ENCODE results near the gene NCOR2. TPM values are rescaled to one million over a fixed set of nuclear protein-coding genes. Genes with fewer than 3 reads are reported as not detected.
A peak's percentile ranks its signal among the peaks of the same experiment; 100 is the strongest.

The NCOR2 gene
- 100 to 1,000 TPM; 117 to 154 TPM for total RNA-seq
- long read RNA-seq, partial matches to known transcripts = 15 of 19 reads
- long read RNA-seq, other reads (novel, unspliced or antisense) = 4 of 19 reads

DNA sequence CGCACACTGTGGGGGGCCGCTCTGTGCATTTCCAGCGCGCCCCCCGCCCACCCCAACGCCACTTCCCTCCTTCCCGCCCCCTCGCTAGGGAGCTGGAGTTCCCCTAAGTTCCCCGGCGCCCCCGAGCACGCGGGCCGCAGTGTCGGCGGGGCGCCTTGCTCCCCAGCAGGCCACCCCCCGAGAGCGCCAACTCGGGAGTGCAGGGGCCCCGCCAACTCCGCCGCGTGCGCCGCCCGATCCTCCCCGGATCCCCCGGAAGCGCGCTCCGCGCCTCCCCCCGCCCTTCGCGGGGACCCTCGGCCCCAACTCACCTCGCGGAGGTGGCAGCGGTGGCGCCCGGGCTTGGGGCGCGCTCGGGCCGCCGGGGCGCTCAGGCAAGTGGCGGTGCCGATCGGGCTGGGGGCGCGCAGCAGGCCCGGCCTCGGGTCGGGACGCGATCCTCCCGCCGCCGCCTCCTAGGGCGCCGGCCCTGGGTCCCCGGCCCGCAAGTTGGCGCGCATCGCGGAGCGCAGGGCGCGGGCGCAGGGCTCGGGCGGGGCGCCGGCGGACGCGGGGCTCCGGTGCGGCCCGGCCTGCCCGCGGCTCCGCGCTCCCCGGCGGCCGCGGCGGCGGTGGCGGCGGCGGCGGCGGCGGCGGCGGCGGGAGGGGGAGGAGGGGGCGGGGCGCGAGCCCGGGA is at the start of gene NCOR2:
NCOR2 (minus strand) TSS at position 616 of the 676 bp plus-strand sequence. CDS start 72,361 bp downstream, outside the sequence.
- intact Hi-C loops (cut with DNase I) = loop anchor here (5.0 to 10.0 kb wide), 6 partner anchors 45 to 200 kb away; no protein-coding TSS in a partner anchor
- no peak for DNase-seq
- peak; percentile 0 to 2 for ATAC-seq

DNA sequence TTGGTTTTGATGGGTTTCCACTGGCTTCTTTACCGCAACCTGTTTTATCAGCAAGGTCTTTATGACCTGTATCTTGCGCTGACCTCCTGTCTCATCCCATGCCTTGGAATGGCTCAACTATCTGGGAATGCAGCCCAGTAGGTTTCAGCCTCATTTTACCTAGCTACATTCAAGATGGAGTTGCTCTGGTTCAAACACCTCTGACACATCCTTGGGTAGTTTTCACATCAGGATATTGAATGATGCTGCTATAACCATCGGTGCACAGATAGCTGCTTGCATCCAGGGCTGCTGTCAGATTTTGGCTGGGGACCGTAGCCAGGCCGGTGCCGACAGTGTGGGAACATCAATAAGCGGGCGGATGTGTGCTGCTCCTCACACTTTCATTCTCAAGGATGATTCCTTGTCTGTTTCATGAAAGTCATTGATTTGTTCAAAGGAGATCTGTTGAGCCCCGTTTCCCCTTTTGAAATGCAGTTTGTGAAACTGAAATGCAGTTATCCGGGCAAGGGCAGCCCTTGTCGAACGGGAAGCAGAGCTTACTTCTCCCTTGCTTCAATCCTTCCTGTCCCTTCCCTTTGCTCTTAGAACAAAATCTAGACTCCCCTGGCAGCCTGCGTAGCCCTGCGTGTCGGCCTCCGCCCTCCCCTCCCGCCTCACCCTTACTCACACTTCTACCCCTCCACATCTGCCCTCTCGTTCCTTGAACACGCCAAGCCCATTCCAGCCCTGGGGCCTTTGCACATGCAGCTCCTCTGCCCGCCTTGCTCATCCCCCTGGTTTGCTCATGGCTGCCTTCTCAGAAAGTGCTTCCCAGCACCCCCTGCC is 49.2 kb upstream of the NCOR2 start:
- ATAC-seq (peak in 1 of 2 donors; percentile 7), DNase-seq (no peak)
- intact Hi-C loops (cut with DNase I) = no loop called here

DNA sequence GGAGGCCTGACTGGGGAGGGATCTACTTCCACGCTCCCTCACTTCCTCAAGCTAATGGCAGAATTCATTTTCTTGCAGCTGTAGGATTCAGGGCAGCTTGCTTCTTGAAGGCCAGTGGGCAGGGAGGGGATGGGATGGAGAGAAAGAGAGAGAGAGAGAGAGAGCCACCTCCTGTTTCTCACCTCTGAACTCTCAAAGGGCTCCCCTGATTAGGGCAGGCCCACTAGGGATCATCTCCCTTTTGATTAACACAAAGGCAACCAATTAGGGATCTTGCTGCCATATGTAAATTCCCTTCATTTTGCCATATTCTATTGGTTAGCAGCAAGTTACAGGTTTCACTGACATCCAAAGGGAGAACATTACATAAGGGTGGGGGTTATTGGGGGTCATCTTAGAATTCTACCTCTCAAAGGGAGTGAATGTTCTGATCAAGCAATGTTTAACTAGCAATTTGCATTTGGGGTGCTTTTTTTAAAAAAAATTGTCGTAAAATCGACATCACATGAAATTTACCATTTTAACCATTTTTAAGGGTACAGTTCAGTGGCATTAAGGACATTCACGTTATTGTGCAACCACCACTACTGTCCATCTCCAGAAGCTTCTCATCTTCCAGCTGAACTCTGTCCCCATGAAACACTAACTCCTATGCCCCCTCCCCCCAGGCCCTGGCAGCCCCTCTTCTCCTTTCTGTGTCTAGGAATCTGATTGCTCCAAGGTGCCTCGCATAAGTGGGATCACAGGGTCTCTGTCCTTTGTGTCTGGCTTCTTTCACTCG is 47.3 kb upstream of the NCOR2 start:
- ATAC-seq = no peak
- no peak for DNase-seq
- intact Hi-C loops (cut with DNase I) = no loop called here

DNA sequence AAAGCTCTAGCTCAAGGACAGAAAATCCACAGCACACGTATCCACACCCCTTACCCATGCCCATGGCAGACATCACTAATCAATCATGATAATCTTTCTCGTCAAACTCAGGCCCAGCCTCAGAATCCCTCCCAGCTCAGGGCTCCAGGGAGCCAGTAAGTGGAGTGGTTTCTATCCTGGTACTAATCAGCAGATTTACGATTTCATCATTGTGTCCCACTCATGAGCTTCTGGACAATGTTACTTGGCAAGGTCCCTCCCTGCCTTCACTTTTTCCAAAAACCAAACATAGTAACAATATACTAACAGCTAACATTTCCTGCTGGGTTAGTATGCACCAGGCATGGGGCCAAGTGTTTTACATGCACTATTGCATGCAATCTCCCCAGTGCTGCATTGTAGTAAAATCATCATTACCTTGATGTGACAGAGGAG is 45.8 kb upstream of the NCOR2 start:
- no peak for DNase-seq
- no peak for ATAC-seq
- intact Hi-C loops (cut with DNase I) = no loop called here

DNA sequence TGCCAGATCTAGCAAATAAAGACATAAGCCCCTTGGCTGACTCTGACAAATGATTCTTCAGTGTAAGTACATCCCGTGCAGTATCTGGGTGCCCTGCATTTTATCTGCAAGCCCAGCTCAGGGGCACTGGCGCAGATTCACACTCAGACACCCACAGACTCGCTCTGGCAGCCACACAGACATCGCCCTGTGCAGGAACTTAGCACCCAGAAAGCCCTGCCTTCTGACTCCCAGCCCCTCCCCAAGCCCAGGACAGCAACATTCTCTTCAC is 44.9 kb upstream of the NCOR2 start:
- no peak for DNase-seq
- intact Hi-C loops (cut with DNase I) = no loop called here
- ATAC-seq = no peak

DNA sequence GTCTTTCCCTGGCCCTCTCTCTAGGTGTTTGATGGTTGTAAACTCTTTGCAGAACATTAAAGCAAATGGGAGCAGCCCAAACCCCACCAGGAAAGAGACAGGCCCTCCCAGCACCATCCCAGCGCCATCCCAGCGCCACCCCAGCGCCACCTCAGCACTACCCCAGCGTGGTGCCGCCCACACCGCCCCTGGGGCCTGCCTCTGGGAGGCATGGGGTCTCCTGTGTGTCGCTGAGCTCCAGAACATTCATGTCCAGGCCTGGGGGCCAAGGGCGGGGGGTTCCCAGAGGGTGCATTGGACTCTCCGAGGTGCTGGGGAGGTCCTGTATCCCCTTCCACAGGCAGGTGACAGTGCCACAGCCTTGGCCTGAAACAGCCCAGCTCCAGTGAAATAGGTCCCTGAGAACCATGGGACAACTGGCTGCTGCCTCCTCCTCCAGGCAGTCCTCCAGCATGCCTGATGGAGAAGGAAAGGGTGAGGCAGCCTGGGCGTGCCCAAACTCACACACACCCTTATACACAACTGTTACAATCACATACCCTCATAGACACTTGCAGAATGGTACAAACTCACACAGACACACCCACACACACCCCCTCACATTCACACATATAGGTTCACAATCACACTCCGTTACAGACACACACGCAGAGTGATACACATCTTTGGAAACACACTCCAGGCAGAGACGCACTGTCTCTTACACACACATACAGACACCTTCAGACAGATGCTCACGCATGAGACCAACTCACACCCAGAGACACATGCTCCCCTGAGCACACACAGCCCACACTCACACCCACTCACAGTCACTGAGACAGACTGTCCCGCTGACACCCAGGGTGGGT is 44.4 kb upstream of the NCOR2 start:
- intact Hi-C loops (cut with DNase I) = no loop called here
- DNase-seq = no peak
- no peak for ATAC-seq

DNA sequence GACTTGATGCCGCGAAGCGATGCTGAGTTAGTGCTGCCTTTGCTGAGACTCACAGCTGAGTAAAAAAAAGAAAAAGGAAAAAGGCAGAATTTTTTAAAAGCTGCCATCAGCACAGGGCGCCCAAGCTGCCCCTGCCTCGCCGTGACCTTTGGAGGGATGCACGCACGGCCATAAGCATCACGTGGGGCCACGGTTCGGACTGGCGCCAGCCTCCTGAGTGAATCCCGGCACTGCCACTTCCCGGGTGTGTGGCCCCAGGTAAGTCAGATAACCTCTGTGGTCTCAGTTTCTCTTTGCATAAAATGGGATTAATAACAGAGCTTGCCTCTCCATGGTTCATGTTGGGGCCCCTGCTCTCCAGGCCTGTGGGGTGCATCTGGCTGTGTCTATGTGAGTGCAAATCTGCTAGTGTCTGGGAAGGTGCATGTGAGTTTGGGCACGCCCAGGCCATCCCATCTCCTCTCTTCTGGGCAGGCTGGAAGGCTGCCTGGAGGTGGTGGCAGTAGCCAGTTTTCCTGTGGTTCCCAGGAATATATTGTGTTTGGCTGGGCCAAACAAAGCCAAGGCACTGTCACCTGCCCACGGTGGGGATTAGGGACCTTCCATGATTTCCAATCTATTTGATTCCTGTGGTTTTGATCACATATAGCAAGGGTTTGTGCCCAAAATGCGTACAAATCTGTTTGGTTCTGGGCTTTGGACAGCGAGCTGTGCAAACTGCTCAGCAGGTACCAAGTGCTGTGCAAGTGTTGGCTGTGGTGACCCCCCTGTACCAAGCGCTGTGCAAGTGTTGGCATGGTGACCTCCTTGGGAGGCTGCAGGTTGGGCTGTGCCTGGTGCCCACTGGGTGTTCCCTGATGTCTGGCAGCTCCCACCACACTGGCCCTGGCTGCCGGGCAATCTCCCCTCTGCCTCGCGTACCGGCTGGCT is 43.5 kb upstream of the NCOR2 start:
- intact Hi-C loops (cut with DNase I) = no loop called here
- DNase-seq (no peak), ATAC-seq (no peak)

DNA sequence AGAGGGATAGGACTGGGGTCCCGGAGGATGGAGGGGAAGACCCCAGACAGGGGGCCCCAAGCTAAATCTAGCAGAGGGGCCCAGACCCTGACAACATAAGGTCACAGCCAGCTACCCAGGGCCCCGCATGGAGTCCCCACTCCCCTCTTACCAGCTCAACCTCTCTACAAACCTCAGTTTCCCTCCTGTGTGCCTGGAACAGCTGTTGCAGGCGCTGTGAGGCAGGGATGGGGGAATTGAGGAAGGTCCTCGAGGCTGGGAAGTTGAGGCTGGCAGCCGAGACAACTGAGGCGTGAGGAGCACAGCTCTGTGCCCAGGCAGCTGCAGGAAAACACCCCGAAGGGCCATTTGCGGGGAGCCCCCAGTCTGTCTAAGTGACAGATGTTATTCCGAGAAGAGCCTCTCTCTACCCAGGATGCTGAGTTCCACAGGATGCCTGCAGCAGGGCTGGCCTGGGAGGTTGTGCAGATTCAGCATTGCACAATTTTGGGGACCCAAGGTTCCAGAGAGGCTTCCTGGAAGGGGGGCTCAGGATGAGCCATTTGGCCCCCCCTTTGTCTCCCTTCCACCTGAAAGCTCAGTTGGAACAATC is 42.7 kb upstream of the NCOR2 start:
- DNase-seq (no peak), ATAC-seq (no peak)
- intact Hi-C loops (cut with DNase I) = no loop called here

DNA sequence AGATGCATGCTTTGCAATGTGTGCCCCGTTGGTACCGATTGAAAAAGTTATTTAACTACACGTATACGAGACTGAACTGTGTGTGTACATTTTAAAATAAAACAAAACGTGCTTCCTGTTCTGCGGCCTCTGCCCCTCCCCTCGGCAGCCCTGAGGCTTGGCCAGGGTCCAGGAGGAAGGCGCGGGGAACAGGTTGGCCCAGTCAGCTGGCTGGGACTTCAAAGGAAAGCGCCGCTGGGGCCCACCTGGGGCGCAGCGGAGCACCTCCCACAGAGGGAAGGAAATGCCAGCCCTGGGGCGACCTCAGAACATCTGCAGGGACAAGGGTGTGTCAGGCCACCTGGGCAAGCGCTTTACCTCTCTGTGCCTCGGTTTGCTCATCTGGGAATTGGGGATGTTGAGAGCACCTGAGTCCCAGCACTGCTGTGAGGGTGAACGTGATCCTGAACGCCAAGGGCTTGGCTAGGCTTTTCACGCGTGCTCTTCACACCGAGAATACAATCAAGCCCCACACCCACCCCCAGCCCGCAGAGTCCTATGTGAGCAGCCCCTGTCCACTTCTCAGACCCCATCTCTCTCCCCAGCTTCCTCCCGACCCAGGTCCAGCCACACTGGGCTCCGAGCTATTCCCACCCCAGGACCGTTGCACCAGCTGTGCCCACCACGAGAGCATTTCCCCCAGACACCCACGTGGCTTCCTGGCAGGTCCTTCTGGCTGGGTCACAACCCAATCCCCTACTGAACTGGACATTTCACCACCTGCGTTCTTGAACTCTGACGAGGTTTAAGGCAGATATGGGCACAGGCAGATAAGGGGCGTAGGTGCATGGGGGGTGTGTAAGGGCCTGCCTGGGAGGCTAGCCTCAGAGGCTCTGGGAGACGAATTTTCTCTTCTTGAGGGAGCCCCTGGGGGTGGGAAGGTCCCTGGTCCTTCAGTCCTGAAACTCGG is 41.9 kb upstream of the NCOR2 start:
- intact Hi-C loops (cut with DNase I) = no loop called here
- ATAC-seq (peak; percentile 73 to 77), DNase-seq (peak; percentile 81)

DNA sequence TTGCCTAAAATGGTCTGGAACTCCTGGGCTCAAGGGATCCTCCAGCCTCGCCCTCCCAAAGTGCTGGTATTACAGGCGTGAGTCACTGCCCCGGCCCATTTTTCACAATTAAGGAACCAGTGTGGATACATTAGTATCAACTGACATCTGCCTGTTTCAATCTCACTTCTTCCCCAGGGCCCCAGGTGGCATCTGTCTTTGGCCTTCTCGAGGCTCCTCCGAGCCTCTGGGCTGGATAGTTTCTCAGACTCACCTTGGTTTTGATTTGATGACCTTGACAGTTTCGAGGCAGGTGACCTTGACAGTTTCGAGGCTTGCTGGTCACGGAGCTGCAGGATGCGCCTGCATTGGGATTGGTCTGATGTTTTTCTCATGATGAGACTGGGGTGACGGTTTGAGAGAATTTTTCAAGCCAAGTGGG is 41.0 kb upstream of the NCOR2 start:
- ATAC-seq = peak in 1 of 2 donors; percentile 6
- intact Hi-C loops (cut with DNase I) = no loop called here
- DNase-seq = no peak

DNA sequence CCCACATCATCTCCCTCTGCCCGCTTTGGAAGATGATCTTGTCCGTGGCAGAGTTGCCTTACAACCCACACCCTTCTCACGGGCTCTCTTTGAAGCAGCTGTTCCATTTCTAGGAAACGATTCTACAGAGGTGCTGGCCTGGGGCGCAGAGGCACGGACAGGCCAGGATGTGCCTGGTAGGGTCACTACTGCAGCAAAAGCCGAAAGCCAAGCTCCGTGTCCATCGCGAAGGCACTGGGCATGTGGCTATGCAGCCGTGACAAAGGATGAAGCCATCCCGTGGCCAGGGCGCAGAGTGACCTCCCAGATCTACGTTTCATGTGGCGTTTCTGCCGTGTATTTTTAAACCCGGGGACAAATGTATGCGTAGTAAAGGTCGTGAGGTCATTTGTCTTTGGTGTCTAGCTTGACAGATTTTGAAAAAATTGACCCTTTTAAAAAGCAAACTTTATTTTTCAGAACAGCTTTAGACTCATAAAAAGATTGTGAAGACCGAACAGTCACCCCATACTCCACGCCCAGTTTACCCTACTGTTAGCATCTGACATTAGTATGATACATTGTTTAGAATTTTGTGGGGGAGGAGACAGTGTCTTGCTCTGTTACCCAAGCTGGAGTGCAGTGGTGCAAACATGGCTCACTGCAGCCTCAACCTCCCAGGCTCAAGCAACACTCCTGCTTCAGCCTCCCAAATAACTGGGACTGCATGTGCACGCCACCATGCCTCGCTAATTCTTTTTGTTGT is 40.4 kb upstream of the NCOR2 start:
- intact Hi-C loops (cut with DNase I) = no loop called here
- no peak for DNase-seq
- no peak for ATAC-seq

DNA sequence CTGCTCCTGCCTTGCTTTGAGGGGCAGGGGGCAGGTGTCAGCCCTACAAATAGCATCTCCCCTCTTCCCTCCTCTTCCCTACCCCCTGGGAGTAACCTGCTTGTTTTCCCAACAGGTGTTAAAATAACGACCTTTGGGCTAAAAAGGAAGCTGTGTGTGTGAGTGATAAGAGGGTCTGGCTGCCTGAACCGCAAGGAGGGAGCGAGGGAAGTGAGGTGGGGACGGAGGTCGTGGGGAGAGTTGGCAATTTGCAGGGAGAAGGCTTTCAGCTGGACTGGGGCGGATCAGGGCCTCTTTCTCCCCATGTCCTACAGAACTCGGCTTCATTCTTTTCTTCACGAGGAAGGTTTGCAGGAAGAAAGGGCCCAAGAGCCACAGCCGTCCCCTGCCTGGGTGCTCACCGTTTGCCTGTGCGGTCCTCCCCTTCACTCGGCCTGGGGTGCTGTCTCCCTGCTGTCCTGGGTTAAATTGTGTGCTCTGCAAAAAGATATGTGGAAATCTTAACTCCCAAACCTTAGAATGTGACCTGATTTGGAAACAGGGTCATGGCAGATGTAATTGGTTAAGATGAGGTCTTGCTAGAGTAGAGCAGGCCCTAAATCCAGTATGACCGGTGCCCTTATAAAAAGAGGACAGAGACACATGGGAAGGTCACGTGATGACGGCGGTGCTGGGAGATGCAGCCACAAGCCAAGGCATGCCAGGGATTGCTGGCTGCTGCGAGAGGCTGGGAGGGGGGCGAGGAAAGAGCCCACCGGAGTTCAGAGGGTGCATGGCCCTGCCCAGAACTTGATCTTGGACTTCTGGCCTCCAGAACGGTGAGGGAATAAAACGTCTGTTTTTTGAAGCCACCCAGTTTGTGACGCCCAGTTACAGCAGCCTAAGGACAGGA is 38.7 kb upstream of the NCOR2 start:
- DNase-seq (no peak), ATAC-seq (no peak)
- intact Hi-C loops (cut with DNase I) = no loop called here

DNA sequence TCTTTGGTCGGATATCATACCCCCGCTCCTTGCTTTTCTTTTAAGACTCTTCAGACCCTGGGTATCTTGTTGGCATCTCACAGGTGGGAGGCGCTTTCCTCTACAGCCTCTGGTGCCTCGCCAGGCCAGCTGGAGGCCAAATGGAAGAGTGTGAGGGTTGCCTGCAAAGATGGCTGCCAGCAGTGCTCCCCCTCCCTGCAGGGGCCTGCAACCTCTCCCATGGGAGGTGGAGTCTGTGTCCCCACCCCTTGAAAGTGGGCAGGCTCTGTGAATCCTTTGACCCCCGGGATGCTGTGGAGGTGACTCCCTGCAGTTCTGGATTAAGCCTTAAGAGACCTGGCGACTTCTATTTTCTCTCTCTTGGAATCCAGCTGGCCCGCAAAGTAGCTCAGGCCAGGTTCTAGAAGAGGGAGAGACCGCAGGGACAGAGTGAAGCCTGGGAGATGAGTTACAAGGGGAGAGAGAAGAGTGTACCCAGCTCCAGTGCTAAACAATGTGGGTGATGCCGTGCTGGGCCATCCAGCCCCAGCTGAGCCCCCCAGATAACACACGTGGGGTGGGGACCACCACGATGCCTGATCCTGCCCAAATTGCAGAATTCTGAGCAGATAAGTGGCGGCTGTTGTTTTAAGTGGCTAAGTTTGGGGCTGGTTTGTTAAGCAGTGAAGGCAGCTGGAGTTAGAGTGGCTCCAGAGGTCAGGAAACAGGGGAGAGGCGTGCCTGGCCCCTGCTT is 37.9 kb upstream of the NCOR2 start:
- intact Hi-C loops (cut with DNase I) = no loop called here
- ATAC-seq = no peak

DNA sequence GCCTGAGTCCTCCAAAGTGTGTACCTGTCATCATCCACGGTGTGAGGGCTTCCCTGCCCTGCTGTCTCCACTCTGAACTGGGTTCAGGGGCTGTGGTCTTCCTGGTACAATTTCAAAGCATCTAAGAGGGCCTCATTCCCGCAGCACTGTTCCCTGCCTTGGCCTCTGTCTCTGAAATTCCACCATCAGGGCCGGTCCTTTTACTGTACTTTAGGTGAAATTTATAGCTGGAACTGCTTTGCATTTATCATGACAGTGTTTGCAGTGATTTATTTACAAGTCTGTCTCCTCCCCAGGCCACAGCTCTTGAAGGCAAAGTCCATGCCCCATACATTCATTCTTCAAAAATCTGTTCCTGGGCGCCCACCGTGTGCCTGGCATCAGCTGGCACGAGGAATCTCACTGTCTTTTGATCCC is 36.9 kb upstream of the NCOR2 start:
- DNase-seq (no peak), ATAC-seq (no peak)
- intact Hi-C loops (cut with DNase I) = no loop called here

More for the DNA sequence above, 37.9 kb upstream of the NCOR2 start:
- no peak for DNase-seq
